GM12892 (cell line): ENCODE measurements around the gene SLC6A17.

Source experiments
- POLR2A ChIP-seq: IDR thresholded peaks from 2 replicates; pipeline ENCODE4 v1.6.1; 2011; ENCODE audit warnings: low read depth, low read length, control low read depth
- POLR2AphosphoS5 ChIP-seq: IDR thresholded peaks from 2 replicates; pipeline ENCODE4 v1.6.1; 2011; ENCODE audit warnings: low read depth, low read length, control low read depth
- TAF1 ChIP-seq: IDR thresholded peaks from 2 replicates; pipeline ENCODE4 v1.6.1; 2011; ENCODE audit warnings: low read depth, mild to moderate bottlenecking, control low read depth, low read length, borderline replicate concordance

DNA sequence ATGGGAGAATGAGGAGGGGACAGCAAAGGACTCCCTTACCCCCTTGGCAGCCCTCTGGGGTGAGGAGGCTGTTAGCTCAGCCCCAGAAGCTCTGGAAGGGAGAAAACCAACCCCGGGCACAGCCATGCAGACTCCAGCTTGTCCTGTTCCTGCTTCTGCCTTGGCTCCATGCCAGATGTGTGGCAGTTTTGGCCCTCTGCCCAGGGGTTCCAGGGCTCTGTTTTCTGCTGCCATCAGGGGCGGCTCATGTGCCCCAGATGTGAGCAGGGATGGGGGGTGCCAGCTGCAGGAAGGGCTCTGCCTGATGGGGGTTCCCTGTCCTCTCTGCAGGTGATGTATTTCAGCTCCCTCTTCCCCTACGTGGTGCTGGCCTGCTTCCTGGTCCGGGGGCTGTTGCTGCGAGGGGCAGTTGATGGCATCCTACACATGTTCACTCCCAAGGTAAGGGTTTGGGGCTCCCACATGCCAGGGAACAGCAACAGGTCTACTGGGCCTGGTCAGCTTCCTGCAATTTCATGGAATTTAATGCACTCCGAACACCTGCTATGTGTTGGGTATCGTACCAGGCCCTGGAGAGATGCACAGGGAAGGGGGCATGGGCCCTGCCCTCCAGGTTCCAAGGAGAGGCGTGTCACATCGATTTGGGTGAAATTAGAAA is 26.1 kb downstream of the SLC6A17 start:
- TF ChIP-seq POLR2A (no peak), POLR2AphosphoS5 (no peak), TAF1 (no peak)
